Kidney (tissue), 14 donors: ENCODE results near the gene ASAP3. TPM values are rescaled to one million over a fixed set of nuclear protein-coding genes. Genes with fewer than 3 reads are reported as not detected.
A peak's percentile ranks its signal among the peaks of the same experiment; 100 is the strongest.

ENCODE experiments used
- DNase-seq, 5 donors: peaks; one replicate each; pipeline ENCODE4 v3.0.0-alpha.2; 2013 to 2020
- FAIRE-seq: peaks from 2 replicates; lab custom pipeline; 2012; peaks lifted over from hg19 to GRCh38; lab: Jason Lieb, UNC
- H3K27ac ChIP-seq, 2 donors: one replicate each; pipeline ENCODE4 v1.7.0; 2013; ENCODE audit warnings: low read depth in 2 of 2, low read length in 2 of 2, inconsistent platforms in 1 of 2
- H3K27me3 ChIP-seq: one replicate; pipeline ENCODE4 v1.7.1; 2013; ENCODE audit warnings: low read length, inconsistent platforms; ENCODE audit not compliant: control insufficient read depth, insufficient read depth
- H3K36me3 ChIP-seq, 3 donors: one replicate each; pipeline versions ENCODE4 v1.7.0 to v1.7.1; 2013; ENCODE audit warnings: low read length in 3 of 3, control low read depth in 1 of 3, inconsistent platforms in 1 of 3; ENCODE audit not compliant: insufficient read depth in 3 of 3, control insufficient read depth in 2 of 3
- H3K4me1 ChIP-seq, 3 donors: one replicate each; pipeline versions ENCODE4 v1.7.0 to v1.7.1; 2013; ENCODE audit warnings: low read length in 3 of 3, inconsistent platforms in 1 of 3, low read depth in 1 of 3; ENCODE audit not compliant: control insufficient read depth in 2 of 3, insufficient read depth in 2 of 3
- H3K4me3 ChIP-seq, 3 donors: one replicate each; pipeline versions ENCODE4 v1.7.0 to v1.8.1; 2013; ENCODE audit warnings: low read length in 3 of 3, control low read depth in 1 of 3, inconsistent platforms in 1 of 3
- H3K9ac ChIP-seq, 3 donors: one replicate each; pipeline versions ENCODE4 v1.7.0 to v1.7.1; 2013; ENCODE audit warnings: low read length in 3 of 3, control low read depth in 1 of 3, inconsistent platforms in 1 of 3
- H3K9me3 ChIP-seq, 3 donors: one replicate each; pipeline versions ENCODE4 v1.7.0 to v1.7.1; 2013; ENCODE audit warnings: low read length in 3 of 3, control low read depth in 1 of 3, inconsistent platforms in 1 of 3; ENCODE audit not compliant: control insufficient read depth in 2 of 3, insufficient read depth in 1 of 3
- intact Hi-C: fragments of 100-400 bp; cut with DNase I; formaldehyde crosslinking; loops from one replicate; pipeline ENCODE4 v1.11.1; 2022
- polyA plus RNA-seq: library from polyadenylated mRNA; stranded (reverse); fragments of 350-450 nt; fragmentation: Illumina TruSeq; extraction: RNeasy Lipid Tissue Mini Kit (QIAGEN cat#74804); gene quantifications from one replicate; pipeline ENCODE4 v1.2.3, GENCODE V29; 2014; ENCODE audit warnings: low read depth, low replicate concordance; ENCODE audit not compliant: insufficient read depth
- total RNA-seq: library from RNA; stranded (reverse); fragmentation: NEBNext Ultra II Directional; extraction: Animal tissue kit (Norgen Biotek cat#: 25700); gene quantifications from one replicate; pipeline ENCODE4 v1.2.1, GENCODE V29; 2021
- TF ChIP-seq, protein P1 (sequence below): IDR thresholded peaks from 3 replicates; pipeline ENCODE4 v1.5.1; 2012; ENCODE audit warnings: mild to moderate bottlenecking, moderate library complexity, borderline replicate concordance; ENCODE audit not compliant: insufficient read depth; ENCODE audit errors: extremely low read depth
- donor health status: control.
- donor health status: control.
- donor health status: control.
- donor health status: control.
- donor health status: control.
- donor health status: DM: yes; HTN: yes; CAD: no.
- donor health status: Normal renal cell carcinoma (clear cell type).

Gene ASAP3
- total and polyA plus RNA-seq, 2 donors from 2014 or later, result 29.9 to 37.8 TPM

DNA sequence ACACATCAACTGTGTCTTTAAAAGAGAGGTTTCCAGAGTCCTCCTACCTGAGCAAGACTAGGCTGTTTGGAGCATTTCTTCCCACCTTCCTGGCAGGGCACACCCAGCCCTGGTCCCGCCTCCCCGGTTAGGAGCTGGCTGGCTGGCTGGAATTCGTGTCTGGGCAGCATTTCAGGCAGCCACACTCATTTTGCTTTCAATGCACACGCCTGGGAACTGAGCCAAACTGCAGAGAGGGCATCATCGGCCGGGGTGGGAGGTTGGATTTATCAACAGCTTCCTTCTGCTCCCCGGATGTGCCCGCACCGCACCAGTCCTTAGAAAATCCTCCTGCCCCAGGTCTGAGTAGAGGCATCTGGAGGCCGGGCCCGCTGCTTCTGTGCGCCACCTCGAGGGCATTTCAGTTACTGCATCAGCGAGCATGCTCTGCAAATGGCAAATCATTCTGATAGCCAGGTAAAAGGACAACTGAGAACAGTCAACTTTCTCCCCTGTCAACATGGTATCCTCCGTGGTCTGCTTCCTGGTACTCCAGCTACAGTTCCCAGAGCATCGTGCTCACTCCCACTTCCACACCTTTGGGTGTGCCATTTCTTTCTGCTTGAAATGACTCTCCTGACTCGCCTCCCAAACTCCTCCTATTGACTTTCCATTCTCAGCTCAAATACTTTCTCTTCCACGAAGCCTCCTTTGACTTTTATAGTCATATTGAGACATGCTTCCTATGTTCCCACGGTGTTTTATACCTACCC is 80.1 kb downstream of the ASAP3 start:
- intact Hi-C loops, result no loop called here
- TF ChIP-seq, protein P1, sequence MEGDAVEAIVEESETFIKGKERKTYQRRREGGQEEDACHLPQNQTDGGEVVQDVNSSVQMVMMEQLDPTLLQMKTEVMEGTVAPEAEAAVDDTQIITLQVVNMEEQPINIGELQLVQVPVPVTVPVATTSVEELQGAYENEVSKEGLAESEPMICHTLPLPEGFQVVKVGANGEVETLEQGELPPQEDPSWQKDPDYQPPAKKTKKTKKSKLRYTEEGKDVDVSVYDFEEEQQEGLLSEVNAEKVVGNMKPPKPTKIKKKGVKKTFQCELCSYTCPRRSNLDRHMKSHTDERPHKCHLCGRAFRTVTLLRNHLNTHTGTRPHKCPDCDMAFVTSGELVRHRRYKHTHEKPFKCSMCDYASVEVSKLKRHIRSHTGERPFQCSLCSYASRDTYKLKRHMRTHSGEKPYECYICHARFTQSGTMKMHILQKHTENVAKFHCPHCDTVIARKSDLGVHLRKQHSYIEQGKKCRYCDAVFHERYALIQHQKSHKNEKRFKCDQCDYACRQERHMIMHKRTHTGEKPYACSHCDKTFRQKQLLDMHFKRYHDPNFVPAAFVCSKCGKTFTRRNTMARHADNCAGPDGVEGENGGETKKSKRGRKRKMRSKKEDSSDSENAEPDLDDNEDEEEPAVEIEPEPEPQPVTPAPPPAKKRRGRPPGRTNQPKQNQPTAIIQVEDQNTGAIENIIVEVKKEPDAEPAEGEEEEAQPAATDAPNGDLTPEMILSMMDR, result peak; percentile 98
- peak overlapping the region; percentile 9 to 68 for H3K27ac ChIP-seq
- peaks cover 0 to 18% (median 11%) of the 10 kb centered on the region in 3 donors for H3K4me1 ChIP-seq
- DNase-seq (peak; percentile 90 to 95 (median 91)), FAIRE-seq (peak; percentile 82)
- no peaks in the 10 kb centered on the region for H3K9me3 ChIP-seq
- H3K27me3 ChIP-seq, result no peaks in the 10 kb centered on the region
- peak overlapping the region in 1 of 3 donors; percentile 13 for H3K4me3 ChIP-seq
- H3K9ac ChIP-seq, result peak overlapping the region in 1 of 3 donors; percentile 28
- H3K36me3 ChIP-seq, result peaks cover 0 to 19% (median 13%) of the 10 kb centered on the region in 3 donors

DNA sequence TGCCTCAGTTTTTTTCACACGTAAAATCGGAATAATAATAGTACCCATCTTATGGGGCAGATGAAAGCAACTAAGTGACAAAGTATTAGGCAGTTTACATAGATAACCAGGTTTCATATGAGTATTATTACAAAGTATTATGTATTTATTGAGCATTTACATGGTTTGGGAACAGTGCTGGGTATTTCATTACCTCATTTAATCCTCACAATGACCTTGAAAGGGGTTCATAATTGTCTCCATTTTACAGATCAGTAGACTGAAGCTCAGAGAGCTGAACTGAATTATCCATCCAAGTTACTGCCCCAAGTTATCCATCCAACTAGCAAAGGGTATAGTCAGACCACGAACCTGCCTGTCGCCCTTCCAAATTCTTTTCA is 80.6 kb downstream of the ASAP3 start:
- TF ChIP-seq, protein P1, result no peak
- no peak for DNase-seq
- H3K4me1 ChIP-seq, result peaks cover 0 to 18% (median 11%) of the 10 kb centered on the region in 3 donors
- H3K9ac ChIP-seq, result peak overlapping the region in 1 of 3 donors; percentile 28
- peak overlapping the region; percentile 9 to 68 for H3K27ac ChIP-seq
- H3K4me3 ChIP-seq, result peak overlapping the region in 1 of 3 donors; percentile 13
- H3K36me3 ChIP-seq, result peaks cover 0 to 19% (median 9%) of the 10 kb centered on the region in 3 donors
- no peak for FAIRE-seq
- H3K9me3 ChIP-seq, result no peaks in the 10 kb centered on the region
- intact Hi-C loops, result no loop called here
- H3K27me3 ChIP-seq, result no peaks in the 10 kb centered on the region

DNA sequence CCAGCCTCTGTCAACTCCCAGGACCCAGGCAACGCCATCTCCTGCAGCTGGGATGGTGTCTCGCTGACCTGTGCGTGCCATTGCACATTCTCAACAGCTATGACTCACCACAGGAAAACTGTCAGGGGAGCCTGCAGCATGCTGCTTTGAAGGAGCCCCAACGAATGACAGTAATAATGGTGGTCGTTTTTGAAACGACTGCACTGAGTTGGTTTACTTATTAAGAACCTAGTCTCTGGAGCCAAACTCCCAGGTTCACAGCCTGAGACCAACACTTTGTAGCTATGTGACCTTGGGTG is 81.0 kb downstream of the ASAP3 start:
- H3K9ac ChIP-seq, result peak overlapping the region in 1 of 3 donors; percentile 28
- no peaks in the 10 kb centered on the region for H3K9me3 ChIP-seq
- H3K27me3 ChIP-seq, result no peaks in the 10 kb centered on the region
- H3K27ac ChIP-seq, result peak overlapping the region in 1 of 2 donors; percentile 68
- intact Hi-C loops, result no loop called here
- FAIRE-seq (no peak), DNase-seq (no peak)
- TF ChIP-seq, protein P1, result no peak
- peaks cover 0 to 18% (median 11%) of the 10 kb centered on the region in 3 donors for H3K4me1 ChIP-seq
- no peak overlapping the region for H3K4me3 ChIP-seq
- H3K36me3 ChIP-seq, result peaks cover 0 to 19% (median 7%) of the 10 kb centered on the region in 3 donors
